AG10803 (cell line): ENCODE measurements around the gene SERINC4.

Experiments
- DNase-seq: peaks from one replicate; pipeline ENCODE4 v3.0.0; 2010; ENCODE audit warnings: low read depth
- H3K4me3 ChIP-seq: 2 replicates; pipeline ENCODE4 v1.5.1; 2011; ENCODE audit warnings: mild to moderate bottlenecking, low read length, control low read depth
- CTCF ChIP-seq: conservative IDR thresholded peaks from 2 replicates; pipeline ENCODE4 v1.5.1; 2011; ENCODE audit warnings: mild to moderate bottlenecking, low read length, control low read depth, inconsistent platforms

The SERINC4 gene

GRCh38 chr15:43800286-43801141 lies 494 bp upstream of the SERINC4 start, which contains the start of gene HYPK:
HYPK (plus strand) TSS chr15:43800599; CDS start chr15:43800623, 24 bp downstream.
- no peak for TF ChIP-seq CTCF
- DNase-seq: peak; percentile 88
- H3K4me3 ChIP-seq: peak within 1 kb of the TSS; percentile 99

- DNase-seq: no peak
- TF ChIP-seq CTCF: no peak
- H3K4me3 ChIP-seq: no peak overlapping the region
Measured at GRCh38 chr15:43799209-43799944, 643 bp downstream of the SERINC4 start.

DNA sequence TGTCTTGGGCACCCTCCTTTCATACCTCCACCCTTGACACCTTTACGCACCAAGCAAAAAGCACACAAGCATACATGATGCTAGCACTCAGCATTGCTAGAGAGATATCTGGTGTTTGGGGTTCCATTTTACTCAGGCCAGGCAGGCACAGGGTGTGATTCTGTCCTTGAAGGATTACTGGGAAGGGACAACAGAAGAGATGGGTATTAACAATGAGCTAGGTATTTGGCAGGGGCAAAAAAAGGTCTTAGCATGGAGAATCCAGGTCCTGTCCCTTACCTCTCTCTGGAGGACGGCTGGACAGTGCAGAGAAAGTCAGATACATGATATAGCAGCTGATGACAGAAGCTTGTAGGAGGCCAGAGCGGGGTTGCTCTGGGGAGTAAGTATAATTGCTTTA lies 3.5 kb downstream of the SERINC4 start:
- no peak for DNase-seq
- no peak for TF ChIP-seq CTCF
- H3K4me3 ChIP-seq: no peak overlapping the region

GRCh38 chr15:43795997-43796396 lies 4.0 kb downstream of the SERINC4 start:
- no peak overlapping the region for H3K4me3 ChIP-seq
- DNase-seq: no peak
- no peak for TF ChIP-seq CTCF

DNA sequence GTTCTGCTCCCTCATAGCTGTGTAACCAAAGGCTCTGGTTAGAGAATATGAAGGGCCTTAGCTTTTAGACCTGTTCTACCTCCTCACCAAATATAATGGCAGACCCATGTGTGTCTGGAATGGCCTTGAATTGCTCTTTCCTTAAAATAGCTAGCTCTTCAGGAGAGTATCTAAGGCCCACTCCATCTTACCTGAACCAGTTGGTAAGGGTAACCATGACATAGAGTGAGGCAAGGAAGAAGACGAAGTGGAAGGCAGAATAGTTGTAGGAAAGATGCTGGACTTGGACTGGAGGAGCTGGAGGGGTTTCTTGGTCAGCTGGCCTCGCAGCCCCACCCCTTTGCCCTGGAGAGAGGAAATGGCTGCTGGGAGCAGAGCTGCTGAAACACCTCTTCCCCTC lies 4.8 kb downstream of the SERINC4 start:
- TF ChIP-seq CTCF: no peak
- no peak for DNase-seq
- H3K4me3 ChIP-seq: no peak overlapping the region

- peak overlapping the region; percentile 100 for H3K4me3 ChIP-seq
- DNase-seq: peak; percentile 65
- no peak for TF ChIP-seq CTCF
Measured at GRCh38 chr15:43794269-43795037, 5.6 kb downstream of the SERINC4 start.
